Measurements from ENCODE around the gene ZMIZ1.

Gene ZMIZ1

DNA sequence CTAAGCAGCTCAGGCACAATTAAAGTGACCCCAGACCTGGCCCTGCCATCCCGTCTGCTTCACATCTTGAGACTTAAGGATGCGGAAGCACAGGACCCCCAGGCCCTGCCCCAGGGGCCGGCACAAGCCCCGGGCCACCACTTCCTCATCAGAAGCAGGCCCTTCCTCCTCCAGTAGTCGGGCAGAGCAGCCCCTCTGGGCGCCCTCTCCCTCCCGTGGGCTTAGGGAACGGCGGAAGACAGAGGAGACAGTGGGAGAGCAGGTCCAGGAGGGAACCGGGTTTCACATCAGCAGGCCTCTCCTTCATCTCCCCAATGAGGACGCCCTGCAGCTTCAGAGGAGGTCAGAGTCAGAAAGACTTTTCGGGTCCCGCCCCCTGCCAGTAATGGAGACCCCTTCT lies 142.8 kb downstream of the ZMIZ1 start:
- Histone ChIP-seq H3K27ac (ENCODE audit: extremely low read depth, low read depth, low read length) (no peak overlapping the region), H3K9me3 (ENCODE audit: control insufficient read depth, insufficient read depth, low read depth, low read length) (no peaks in the 10 kb centered on the region), H3K4me3 (ENCODE audit: low read depth, low read length) (no peak overlapping the region), H3K4me1 (ENCODE audit: control insufficient read depth, insufficient read depth, low read length) (no peaks in the 10 kb centered on the region), H3K36me3 (ENCODE audit: control insufficient read depth in 2 of 2, insufficient read depth in 1 of 2, low read length in 2 of 2) (peaks cover 0 to 32% of the 10 kb centered on the region in 2 experiments; a peak in 1 of 3 replicates)
- ChIA-PET CTCF (no interaction called here), POLR2A (no interaction called here)
- TF ChIP-seq ZNF549 (tag by site-specific recombination; IDR thresholded peaks at IDR 0.05) (no peak), ZNF2 (tag by site-specific recombination; IDR thresholded peaks at IDR 0.05) (no peak), SP7 (tag by site-specific recombination; IDR thresholded peaks at IDR 0.05) (no peak), BCL11A (tag by site-specific recombination; IDR thresholded peaks at IDR 0.05; ENCODE audit: low read depth) (no peak), MYNN (tag by site-specific recombination; IDR thresholded peaks at IDR 0.05; ENCODE audit: borderline replicate concordance) (no peak), GLIS2 (tag by site-specific recombination; IDR thresholded peaks at IDR 0.05) (no peak), GLI2 (tag by site-specific recombination; IDR thresholded peaks at IDR 0.05; ENCODE audit: borderline replicate concordance, low read depth) (no peak), ZNF121 (tag by site-specific recombination; IDR thresholded peaks at IDR 0.05) (no peak), ZNF155 (tag by site-specific recombination; IDR thresholded peaks at IDR 0.05) (no peak), REPIN1 (tag by site-specific recombination; IDR thresholded peaks at IDR 0.05; ENCODE audit: low read depth) (no peak), ZNF362 (tag by site-specific recombination; IDR thresholded peaks at IDR 0.05) (no peak), ZNF558 (tag by site-specific recombination; IDR thresholded peaks at IDR 0.05) (no peak), GLIS1 (tag by site-specific recombination; IDR thresholded peaks at IDR 0.05) (no peak), ZNF449 (tag by site-specific recombination; IDR thresholded peaks at IDR 0.05) (no peak), MEIS1 (CRISPR knock-in tag; IDR thresholded peaks at IDR 0.05; ENCODE audit: borderline replicate concordance) (no peak), ZEB2 (tag by site-specific recombination; IDR thresholded peaks at IDR 0.05) (no peak), CTCF (tag by site-specific recombination; IDR thresholded peaks at IDR 0.05) (no peak), ZNF701 (tag by site-specific recombination; IDR thresholded peaks at IDR 0.05) (no peak), KLF10 (tag by site-specific recombination; IDR thresholded peaks at IDR 0.05) (no peak)

- H3K27ac ChIP-seq (ENCODE audit: extremely low read depth, low read depth, low read length): no peak overlapping the region
Observed at GRCh38 chr10:79215531-79215930, 146.8 kb downstream of the ZMIZ1 start.

More at GRCh38 chr10:79215531-79215930, 146.8 kb downstream of the ZMIZ1 start:
- Histone ChIP-seq H3K36me3 (ENCODE audit: control insufficient read depth in 2 of 2, insufficient read depth in 1 of 2, low read length in 2 of 2) (peaks cover 0 to 23% of the 10 kb centered on the region in 2 experiments; a peak in 1 of 3 replicates), H3K4me3 (ENCODE audit: low read depth, low read length) (no peak overlapping the region), H3K9me3 (ENCODE audit: control insufficient read depth, insufficient read depth, low read depth, low read length) (no peaks in the 10 kb centered on the region), H3K4me1 (ENCODE audit: control insufficient read depth, insufficient read depth, low read length) (no peaks in the 10 kb centered on the region)
- ChIA-PET CTCF (no interaction called here), POLR2A (no interaction called here)
- TF ChIP-seq, protein P1, sequence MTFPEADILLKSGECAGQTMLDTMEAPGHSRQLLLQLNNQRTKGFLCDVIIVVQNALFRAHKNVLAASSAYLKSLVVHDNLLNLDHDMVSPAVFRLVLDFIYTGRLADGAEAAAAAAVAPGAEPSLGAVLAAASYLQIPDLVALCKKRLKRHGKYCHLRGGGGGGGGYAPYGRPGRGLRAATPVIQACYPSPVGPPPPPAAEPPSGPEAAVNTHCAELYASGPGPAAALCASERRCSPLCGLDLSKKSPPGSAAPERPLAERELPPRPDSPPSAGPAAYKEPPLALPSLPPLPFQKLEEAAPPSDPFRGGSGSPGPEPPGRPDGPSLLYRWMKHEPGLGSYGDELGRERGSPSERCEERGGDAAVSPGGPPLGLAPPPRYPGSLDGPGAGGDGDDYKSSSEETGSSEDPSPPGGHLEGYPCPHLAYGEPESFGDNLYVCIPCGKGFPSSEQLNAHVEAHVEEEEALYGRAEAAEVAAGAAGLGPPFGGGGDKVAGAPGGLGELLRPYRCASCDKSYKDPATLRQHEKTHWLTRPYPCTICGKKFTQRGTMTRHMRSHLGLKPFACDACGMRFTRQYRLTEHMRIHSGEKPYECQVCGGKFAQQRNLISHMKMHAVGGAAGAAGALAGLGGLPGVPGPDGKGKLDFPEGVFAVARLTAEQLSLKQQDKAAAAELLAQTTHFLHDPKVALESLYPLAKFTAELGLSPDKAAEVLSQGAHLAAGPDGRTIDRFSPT (tag by site-specific recombination; IDR thresholded peaks at IDR 0.05): no peak
- TF ChIP-seq ZNF701 (tag by site-specific recombination; IDR thresholded peaks at IDR 0.05) (no peak), ZNF266 (tag by site-specific recombination; IDR thresholded peaks at IDR 0.05; ENCODE audit: low read depth) (no peak), ZNF558 (tag by site-specific recombination; IDR thresholded peaks at IDR 0.05) (no peak), ZBTB11 (tag by site-specific recombination; conservative IDR thresholded peaks at IDR 0.05; ENCODE audit: low read depth) (no peak), ZNF16 (tag by site-specific recombination; IDR thresholded peaks at IDR 0.05; ENCODE audit: low read depth) (no peak), KLF7 (tag by site-specific recombination; IDR thresholded peaks at IDR 0.05; ENCODE audit: borderline replicate concordance) (no peak), ZFP69B (tag by site-specific recombination; IDR thresholded peaks at IDR 0.05) (no peak)

All from HEK293 (cell line).